HTR-8/SVneo (cell line): ENCODE measurements around the gene PDE1A.
A peak's percentile ranks its signal among the peaks of the same experiment; 100 is the strongest.
"Not testable (repeated sequence)": the region's sequence is repeated elsewhere in the genome, so short reads cannot be mapped to it uniquely, and the experiment has no call there.

Source experiments
- DNase-seq: peaks from one replicate; pipeline ENCODE4 v3.0.0; 2011; ENCODE audit warnings: low spot score, mixed read lengths; ENCODE audit not compliant: insufficient read length
- FAIRE-seq: peaks from 2 replicates; lab custom pipeline; 2011; peaks lifted over from hg19 to GRCh38; lab: Jason Lieb, UNC

The PDE1A gene

DNA sequence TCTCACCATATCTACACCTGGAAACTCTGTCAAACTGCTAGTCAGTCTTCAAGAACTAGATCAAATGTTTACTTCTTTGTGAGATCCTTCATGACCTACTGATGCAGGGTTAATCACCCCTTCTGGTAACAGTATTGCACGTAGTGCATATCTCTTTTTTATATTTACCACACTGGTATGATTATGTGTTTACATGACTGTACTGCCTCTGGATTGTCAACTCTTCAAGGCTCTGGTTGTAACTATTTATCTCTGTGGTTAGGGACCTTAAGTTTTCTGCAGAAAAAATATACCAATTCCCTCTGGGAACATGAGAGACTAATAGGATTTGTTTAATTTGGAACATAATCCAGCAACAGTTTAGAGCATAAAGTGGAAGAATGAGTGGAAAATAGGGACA, 135.5 kb downstream of the PDE1A start:
- FAIRE-seq (no peak), DNase-seq (no peak)

DNA sequence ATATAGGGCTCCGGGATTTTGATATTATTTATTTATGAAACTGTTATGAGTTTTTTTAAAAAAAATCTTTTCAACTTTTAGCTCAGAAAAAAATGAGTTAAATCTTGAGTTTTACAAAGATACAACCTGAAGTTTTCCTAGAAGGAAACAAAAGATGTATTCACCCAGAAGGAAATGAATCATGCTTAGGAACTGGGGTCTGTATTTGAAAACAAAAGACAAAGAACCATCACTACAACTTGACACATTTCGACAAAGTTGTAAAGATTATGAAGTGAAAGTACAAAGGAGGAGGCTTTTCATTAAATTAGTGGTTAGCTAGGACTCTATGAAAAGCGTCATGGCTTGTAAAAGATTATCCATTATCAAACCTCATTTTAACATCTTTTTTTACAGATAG, 143.3 kb downstream of the PDE1A start:
- DNase-seq (no peak), FAIRE-seq (no peak)

- DNase-seq (no peak), FAIRE-seq (no peak)
These were observed 145.6 kb downstream of the PDE1A start for GRCh38 chr2:182281276-182281675.

- DNase-seq (peak; percentile 8), FAIRE-seq (peak; percentile 42)
These were observed 146.7 kb downstream of the PDE1A start for GRCh38 chr2:182280118-182280517.

GRCh38 chr2:182276662-182277061, 150.2 kb downstream of the PDE1A start:
- not testable (repeated sequence) for DNase-seq

DNA sequence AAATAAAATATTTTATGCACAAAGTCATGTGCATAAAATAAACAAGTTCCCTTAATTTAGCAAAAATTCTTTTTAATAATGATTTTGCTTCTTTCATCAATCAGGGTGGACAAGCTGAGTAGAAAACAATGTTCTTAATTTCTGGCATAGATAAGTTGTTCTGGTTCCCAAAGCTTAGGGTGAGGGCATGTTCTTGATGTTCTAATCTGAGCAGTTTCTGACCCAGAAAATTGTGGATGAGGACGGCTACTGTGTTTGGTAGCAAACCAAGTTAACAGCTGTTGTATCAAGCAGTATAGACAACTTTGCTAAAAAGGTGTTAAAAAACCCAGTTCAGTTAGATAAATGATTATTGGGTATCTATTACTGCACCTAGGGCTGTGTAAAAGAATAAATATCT, 158.9 kb downstream of the PDE1A start:
- DNase-seq (no peak), FAIRE-seq (no peak)

More at GRCh38 chr2:182276662-182277061, 150.2 kb downstream of the PDE1A start:
- not testable (repeated sequence) for FAIRE-seq

DNA sequence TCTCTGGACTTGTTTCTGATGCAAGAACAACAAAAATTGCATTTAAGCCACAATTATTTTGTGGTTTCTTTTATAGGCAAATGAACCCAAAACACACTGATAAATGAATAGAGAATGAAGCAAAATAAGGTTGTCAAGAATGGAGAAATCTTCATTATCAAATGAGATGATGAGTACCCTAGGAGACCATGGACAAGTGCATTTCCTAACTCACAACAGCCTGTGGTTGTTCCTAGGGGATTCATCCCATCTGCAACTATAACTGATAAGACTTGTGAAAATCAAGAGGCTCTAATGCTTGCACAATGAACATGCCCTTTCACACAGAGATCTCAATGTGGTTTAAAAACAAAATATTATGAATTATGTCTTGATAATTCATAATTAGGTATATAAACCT, 159.9 kb downstream of the PDE1A start:
- FAIRE-seq = no peak

GRCh38 chr2:182265718-182266117, 161.1 kb downstream of the PDE1A start:
- FAIRE-seq (no peak), DNase-seq (no peak)

More for the DNA sequence above, 159.9 kb downstream of the PDE1A start:
- DNase-seq = no peak

DNA sequence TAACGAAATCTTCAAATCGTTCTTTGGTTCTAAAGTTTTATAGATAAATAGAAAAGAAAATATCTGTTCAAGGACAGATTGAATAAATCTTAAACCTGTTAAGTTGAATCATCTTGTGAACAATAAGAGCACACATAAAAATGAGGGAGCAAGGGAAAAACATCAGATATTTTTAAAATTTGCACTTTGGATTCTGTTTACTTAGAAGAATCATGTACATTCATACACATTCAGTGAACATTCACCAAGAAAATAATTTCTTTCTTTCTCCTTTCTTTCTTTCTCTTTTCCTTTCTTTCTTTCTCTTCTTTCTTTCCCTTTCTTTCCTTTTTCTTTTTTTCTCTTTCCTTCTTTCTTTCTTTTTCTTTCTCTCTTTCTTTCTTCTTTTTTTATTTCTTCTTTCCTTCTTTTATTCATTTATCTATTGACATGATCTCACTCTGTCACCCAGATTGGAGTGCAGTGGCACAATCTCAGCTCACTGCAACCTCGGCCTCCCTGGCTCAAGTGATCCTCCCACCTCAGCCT, 164.9 kb downstream of the PDE1A start:
- FAIRE-seq = no peak
- DNase-seq = no peak

DNA sequence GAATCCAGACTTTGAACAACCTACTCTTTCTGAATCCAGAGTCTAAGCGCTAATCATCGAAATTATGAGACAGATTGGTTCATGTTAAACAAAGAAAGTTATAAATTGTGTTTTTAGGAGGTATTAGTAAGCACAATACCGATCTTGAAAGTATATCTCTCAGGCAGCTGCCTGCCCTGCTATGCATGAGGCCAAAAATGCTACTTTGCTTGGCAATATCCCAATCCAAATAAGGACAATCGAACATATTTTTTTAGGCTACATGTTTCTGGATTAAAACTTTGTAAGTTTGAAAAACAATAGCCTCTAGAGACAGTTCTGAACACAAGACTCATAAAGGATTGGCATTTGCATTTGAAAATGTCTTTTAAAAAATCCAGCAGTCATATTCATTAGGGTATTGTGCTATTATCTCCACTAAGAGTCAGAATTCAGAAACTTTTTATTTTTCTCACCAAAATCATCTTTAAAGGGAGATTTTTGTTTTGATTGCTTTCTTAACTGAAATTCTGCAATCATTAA, 167.1 kb downstream of the PDE1A start:
- FAIRE-seq = no peak
- no peak for DNase-seq

GRCh38 chr2:182252534-182252933, 174.3 kb downstream of the PDE1A start:
- FAIRE-seq (no peak), DNase-seq (no peak)

GRCh38 chr2:182248898-182249297, 177.9 kb downstream of the PDE1A start:
- no peak for DNase-seq
- FAIRE-seq = no peak

GRCh38 chr2:182248362-182248761, 178.5 kb downstream of the PDE1A start:
- FAIRE-seq (no peak), DNase-seq (no peak)

GRCh38 chr2:182247831-182248230, 179.0 kb downstream of the PDE1A start:
- FAIRE-seq (no peak), DNase-seq (no peak)

GRCh38 chr2:182245963-182246362, 180.9 kb downstream of the PDE1A start:
- DNase-seq (no peak), FAIRE-seq (no peak)

- DNase-seq (no peak), FAIRE-seq (no peak)
These were observed 184.2 kb downstream of the PDE1A start for GRCh38 chr2:182242609-182243008.

- DNase-seq (peak; percentile 4), FAIRE-seq (no peak)
These were observed 184.9 kb downstream of the PDE1A start for GRCh38 chr2:182241936-182242335.

- DNase-seq (peak; percentile 10), FAIRE-seq (no peak)
These were observed 185.9 kb downstream of the PDE1A start for GRCh38 chr2:182240862-182241371.

DNA sequence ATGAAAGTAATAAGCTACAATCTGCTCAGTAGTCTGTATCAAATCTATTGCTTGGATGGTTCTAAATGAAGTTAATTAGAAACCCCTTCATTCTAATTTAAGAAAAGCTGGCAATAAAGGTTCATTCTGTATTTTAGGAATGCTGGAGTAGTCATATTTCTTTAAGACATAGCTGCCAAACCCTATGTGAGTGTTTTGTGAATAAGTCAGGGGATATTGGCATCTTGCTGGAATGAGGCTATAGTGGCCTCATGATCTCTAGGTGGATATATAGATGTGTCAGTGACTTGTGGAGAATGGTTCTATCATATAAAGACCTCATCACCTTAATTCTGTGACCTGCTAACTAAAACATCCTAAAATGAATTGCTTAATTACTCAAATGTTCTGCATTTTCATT, 196.3 kb downstream of the PDE1A start:
- FAIRE-seq = no peak
- no peak for DNase-seq

DNA sequence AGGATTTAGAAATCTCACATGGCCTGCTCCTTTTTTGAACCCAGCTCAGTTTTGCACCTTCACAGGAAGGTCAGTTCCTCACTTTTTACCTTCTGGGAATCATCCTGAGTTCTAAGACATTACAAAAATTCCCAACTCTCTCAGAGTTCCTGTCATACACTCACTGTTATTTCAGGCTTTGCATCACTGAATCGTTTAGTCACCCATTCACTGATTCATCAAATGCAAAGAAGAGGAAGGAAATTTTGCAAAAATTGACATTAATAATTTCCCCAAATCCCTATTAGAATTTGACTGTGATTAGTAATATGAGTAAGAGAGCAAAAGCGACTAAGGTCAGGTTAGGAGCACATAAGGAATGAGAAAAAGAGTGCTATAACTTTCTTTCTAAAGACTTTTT, 197.5 kb downstream of the PDE1A start:
- FAIRE-seq (no peak), DNase-seq (no peak)

GRCh38 chr2:182228741-182229140, 198.1 kb downstream of the PDE1A start:
- DNase-seq = no peak
- FAIRE-seq = no peak

DNA sequence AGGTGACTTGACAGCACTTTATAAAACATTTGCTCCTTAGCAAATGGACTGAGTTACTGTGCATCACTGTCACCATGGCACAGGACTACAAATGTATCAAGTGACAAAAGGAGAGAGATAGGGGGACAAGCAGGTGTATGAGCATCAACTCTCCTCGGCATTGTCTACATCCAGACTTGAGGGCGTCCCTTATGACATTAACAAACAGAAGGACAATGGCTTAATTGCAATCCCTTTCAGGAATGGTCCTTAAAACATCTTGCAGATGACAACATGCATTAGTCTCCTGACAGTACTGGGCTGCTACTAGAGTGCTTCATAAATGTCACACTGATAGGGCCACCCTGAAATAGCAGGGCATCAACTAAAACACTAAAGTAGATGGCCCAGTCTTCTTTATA, 198.8 kb downstream of the PDE1A start:
- no peak for DNase-seq
- no peak for FAIRE-seq
